ENCODE data around the gene PCBD2. TPM values are rescaled to one million over a fixed set of nuclear protein-coding genes. Genes with fewer than 3 reads are reported as not detected.

The PCBD2 gene
- total RNA-seq, 3 donors from 2014 or later (not counting 1 experiment from before 2014, with no cell fraction given) = 7.6 to 11.5 (median 7.7) TPM

GRCh38 chr5:134911285-134912206 is 6.6 kb downstream of the PCBD2 start:
- Histone ChIP-seq H3K36me3 (ENCODE audit: control insufficient read depth, insufficient read depth, low read length) (peaks cover 22% of the 10 kb centered on the region), H3K4me3 (ENCODE audit: low read length) (no peak overlapping the region), H3K27ac (ENCODE audit: low read length) (no peak overlapping the region), H3K4me1 (ENCODE audit: control insufficient read depth, insufficient read depth, low read length) (no peaks in the 10 kb centered on the region), H3K9me3 (ENCODE audit: control insufficient read depth, insufficient read depth, low read length) (no peaks in the 10 kb centered on the region), H3K27me3 (ENCODE audit: control insufficient read depth, insufficient read depth, low read length) (no peaks in the 10 kb centered on the region)
- intact Hi-C loops (cut with micrococcal nuclease) = no loop called here
- Mint-ChIP-seq H3K4me3 (no peak overlapping the region), H3K36me3 (no peaks in the 10 kb centered on the region), H3K4me1 (peaks cover under 1% of the 10 kb centered on the region in 2 donors), H3K27ac (no peak overlapping the region), H3K9me3 (no peaks in the 10 kb centered on the region), H3K27me3 (ENCODE audit: low read depth in 2 of 2) (no peaks in the 10 kb centered on the region)
- no peak for DNase-seq
- TF ChIP-seq CTCF (IDR thresholded peaks at IDR 0.05) = no peak
- 98% methylated on average over 7 of the region's 8 CpGs for WGBS (ENCODE audit: insufficient coverage)
- ATAC-seq = no peak

- TF ChIP-seq CTCF (IDR thresholded peaks at IDR 0.05) = no peak
- Histone ChIP-seq H3K27me3 (ENCODE audit: control insufficient read depth, insufficient read depth, low read length) (no peaks in the 10 kb centered on the region), H3K4me1 (ENCODE audit: control insufficient read depth, insufficient read depth, low read length) (no peaks in the 10 kb centered on the region), H3K9me3 (ENCODE audit: control insufficient read depth, insufficient read depth, low read length) (no peaks in the 10 kb centered on the region), H3K27ac (ENCODE audit: low read length) (no peak overlapping the region), H3K36me3 (ENCODE audit: control insufficient read depth, insufficient read depth, low read length) (peaks cover 25% of the 10 kb centered on the region), H3K4me3 (ENCODE audit: low read length) (no peak overlapping the region)
- DNase-seq (no peak), ATAC-seq (no peak)
- H3K36me3 Mint-ChIP-seq = no peaks in the 10 kb centered on the region
- 95% methylated on average over 3 of the region's 3 CpGs for WGBS (ENCODE audit: insufficient coverage)
- no peaks in the 10 kb centered on the region for H3K9me3 Mint-ChIP-seq
- intact Hi-C loops (cut with micrococcal nuclease) = no loop called here
- no peak overlapping the region for H3K27ac Mint-ChIP-seq
- H3K27me3 Mint-ChIP-seq (ENCODE audit: low read depth in 2 of 2) = no peaks in the 10 kb centered on the region
- H3K4me3 Mint-ChIP-seq = no peak overlapping the region
- H3K4me1 Mint-ChIP-seq = peaks cover 5 to 11% of the 10 kb centered on the region in 2 donors
Observed at GRCh38 chr5:134913254-134913653, 8.3 kb downstream of the PCBD2 start.

- Histone ChIP-seq H3K27ac (ENCODE audit: low read length) (no peak overlapping the region), H3K27me3 (ENCODE audit: control insufficient read depth, insufficient read depth, low read length) (no peaks in the 10 kb centered on the region), H3K4me1 (ENCODE audit: control insufficient read depth, insufficient read depth, low read length) (no peaks in the 10 kb centered on the region), H3K4me3 (ENCODE audit: low read length) (no peak overlapping the region), H3K36me3 (ENCODE audit: control insufficient read depth, insufficient read depth, low read length) (peaks cover 25% of the 10 kb centered on the region), H3K9me3 (ENCODE audit: control insufficient read depth, insufficient read depth, low read length) (no peaks in the 10 kb centered on the region)
- Mint-ChIP-seq H3K36me3 (no peaks in the 10 kb centered on the region), H3K27me3 (ENCODE audit: low read depth in 2 of 2) (no peaks in the 10 kb centered on the region), H3K4me1 (peaks cover 5 to 11% of the 10 kb centered on the region in 2 donors), H3K27ac (no peak overlapping the region), H3K4me3 (no peak overlapping the region), H3K9me3 (no peaks in the 10 kb centered on the region)
- no peak for TF ChIP-seq CTCF (IDR thresholded peaks at IDR 0.05)
- intact Hi-C loops (cut with micrococcal nuclease) = no loop called here
- DNase-seq = no peak
- 100% methylated on average over 1 of the region's 1 CpG for WGBS (ENCODE audit: insufficient coverage)
- ATAC-seq = no peak
Observed at GRCh38 chr5:134913795-134914194, 8.9 kb downstream of the PCBD2 start.
